HG03575 (cell line): ENCODE measurements around the gene CRHR2.

Experiments
- ATAC-seq: cut with Tn5 transposase; IDR thresholded peaks from one replicate; pipeline ENCODE4 v1.9.1; 2021; ENCODE audit not compliant: unreplicated experiment, insufficient number of reproducible peaks, low FRiP score; ENCODE audit errors: extremely low read depth

Gene CRHR2

DNA sequence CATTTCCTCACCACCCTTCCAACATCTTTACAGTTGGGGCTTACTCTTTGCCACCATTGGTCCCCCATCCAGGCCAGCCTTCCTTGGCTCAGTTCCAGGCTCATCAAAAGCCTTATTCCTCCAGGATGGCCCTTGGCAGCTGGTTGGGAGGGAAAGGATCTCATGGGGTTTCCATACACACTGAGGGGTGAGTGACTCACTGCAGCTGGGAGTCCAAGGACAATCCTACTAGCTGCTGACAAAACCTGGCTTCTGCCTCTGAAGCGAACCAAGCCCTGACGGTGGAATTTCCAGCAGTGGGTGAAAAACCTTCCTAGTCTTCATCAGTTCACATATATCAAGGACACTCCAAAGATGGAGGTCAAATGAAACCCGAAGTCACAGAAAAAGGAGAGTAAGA is 22.9 kb downstream of the CRHR2 start:
- no peak for ATAC-seq

DNA sequence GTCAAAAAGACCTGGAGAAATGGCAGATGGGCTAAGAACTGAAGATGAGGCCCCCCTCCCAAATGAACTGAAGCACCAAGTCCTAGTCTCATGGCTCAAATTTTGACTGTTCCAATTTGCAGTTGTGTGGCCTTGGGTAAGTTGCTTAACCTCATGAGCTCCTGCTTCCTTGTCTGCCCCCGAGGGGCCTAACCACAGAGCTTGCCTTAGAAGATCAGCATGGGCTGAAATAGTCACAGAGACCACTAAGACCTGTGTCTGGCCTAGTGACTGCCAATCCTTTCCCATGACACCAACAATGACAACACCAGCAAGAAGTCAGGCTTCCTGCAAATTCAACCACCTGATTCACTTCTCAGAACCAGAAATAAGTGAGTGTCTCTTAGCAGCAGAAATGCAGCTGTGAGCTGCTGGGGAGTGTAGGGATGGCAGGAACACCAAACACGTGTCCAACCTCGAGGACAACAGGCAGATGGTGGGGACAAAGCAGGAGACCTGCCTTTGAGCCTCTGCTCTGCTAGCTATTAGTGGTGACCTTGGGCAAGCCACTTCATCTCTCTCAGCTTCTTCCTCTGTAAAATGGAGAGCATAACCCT is 23.7 kb downstream of the CRHR2 start:
- no peak for ATAC-seq

DNA sequence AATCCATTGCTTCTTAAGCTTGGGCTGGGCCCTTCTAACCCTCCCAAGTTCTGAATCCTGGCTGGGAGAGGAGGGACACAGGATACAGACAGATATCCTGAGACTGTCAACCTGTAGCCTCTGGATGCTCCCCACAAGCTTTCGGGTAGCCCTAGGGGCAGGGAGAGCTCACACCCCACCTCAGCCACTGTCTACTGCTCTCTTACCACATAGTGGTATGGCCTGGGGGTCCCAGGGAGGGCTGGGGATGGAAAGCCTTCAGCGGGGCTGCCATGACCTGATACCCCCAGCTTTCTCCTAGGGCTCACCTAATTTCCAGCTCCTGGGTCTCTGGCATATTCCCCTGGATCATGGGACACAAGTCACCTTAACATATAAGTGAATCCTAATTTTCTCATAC is 25.1 kb downstream of the CRHR2 start:
- no peak for ATAC-seq

DNA sequence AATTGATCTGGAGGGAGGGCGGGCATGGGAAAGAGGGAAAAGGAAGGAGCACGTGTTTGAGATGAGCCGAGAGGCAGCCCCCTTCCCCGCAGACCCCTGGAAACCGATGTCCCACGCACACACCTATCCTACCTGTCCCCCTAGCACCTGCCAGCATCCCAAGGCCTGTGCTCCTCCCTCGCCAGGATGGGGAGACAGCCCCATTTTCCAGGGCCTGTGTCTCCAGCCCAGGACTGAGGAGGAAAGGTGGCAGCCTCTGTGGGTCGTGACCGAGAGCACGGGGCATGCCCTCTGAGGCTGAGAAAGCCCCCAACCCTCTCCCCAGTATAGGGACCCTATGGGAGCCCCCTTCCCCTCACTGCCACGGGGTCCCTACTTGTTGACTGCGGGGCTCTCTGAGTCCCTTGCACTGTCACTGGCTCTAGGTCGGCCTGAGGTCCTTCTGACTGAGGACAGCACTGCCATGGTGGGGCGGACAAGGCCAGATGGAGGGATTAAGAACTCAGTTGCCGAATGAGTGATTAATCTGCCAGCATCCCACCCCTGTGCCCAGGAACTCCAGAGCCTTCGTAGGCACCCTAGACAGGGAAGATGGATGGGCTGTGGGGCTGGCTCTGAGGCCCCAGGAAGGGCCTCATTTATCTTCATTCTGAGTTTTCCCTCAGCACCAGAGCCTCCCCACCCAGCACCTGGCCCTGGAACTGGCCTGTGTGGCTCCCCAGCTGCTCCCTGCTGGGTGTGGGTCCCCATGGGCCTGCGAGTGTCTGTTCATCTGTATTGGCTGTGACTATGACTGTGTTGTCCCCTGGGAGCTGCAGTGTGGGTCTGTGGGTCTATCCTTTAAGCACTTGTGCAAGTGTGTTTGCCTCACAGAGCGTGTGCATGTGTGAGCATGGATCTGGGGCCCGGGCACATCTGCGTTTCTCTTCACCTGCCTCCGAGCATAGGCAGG is 26.0 kb downstream of the CRHR2 start:
- no peak for ATAC-seq

DNA sequence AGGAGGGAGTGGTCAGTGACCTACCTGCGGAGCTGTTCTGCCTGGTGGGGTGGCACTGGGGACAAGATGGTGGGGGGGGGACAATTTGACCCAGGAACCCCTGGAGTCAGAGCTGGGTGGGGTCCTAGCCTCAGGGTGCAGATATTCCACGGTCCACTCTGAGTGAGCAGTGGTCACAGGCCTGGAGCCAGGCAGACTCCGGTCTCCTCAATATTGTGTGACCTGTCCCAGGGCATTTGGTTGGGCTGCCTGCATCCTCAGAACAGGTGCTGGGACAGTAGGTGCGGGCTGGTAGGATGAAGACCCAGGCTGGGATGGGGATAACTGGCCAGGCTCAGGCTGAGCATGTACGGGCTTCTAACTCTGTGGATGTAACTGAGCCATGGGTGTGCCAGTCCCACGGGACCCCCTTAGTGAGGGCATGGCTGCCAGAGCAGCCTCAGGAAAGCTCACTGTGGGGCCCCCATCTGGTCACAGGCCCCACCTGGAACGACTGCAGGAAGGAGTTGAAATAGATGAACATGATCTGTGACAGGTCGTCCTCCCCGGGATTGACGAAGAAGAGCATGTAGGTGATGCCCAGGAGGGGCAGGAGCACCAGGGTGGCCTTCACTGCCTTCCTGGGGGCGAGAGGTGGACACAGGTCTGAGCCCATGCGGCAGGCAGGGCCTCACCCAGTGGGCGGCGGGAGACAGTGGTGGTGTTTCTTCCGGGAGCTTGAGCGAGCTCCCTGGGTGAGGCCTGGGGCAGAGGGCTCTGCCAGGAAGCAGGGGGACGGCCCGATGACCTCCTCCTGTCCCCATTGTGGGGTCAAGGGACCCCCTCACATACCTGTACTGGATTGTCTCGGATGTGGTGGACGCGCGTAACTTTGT is 26.9 kb downstream of the CRHR2 start:
- ATAC-seq = no peak

DNA sequence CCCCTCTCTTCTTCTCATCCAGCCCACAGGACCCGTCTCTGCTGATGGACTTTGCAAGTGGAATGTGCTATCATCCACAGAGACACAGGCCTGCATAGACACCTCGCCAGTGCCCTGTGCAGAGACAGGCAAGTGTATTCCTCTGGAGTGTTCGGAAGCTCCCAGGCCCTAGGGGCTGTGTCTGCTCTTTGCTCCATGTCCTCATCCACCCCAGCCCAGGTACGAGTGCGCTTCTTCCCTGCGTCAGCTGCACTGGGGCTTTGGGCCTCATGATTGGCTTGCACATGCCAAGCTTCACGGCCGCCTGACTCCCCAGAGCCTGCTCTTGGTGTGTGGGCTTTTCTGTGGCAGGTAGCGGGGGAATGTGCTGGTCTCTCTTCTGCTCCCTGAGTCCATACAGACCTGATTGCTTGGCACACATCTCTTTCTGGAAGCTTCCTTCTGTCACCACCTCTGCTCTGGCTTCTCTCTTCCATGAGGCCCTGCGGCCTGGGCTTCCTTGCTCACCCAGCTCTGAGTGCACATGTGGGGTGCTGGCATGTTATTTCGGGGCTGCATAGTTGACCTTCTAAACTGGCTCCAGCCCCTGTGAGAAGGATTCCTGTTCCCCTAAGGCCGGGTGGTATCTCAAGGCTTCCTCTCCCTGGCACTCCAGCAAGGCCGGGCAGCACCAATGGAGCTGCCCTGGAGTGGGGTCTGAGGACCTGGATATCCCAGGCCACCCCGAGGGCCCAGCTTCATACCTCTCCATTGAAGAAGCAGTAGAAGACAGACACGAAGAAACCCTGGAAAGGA is 27.8 kb downstream of the CRHR2 start:
- ATAC-seq = no peak

DNA sequence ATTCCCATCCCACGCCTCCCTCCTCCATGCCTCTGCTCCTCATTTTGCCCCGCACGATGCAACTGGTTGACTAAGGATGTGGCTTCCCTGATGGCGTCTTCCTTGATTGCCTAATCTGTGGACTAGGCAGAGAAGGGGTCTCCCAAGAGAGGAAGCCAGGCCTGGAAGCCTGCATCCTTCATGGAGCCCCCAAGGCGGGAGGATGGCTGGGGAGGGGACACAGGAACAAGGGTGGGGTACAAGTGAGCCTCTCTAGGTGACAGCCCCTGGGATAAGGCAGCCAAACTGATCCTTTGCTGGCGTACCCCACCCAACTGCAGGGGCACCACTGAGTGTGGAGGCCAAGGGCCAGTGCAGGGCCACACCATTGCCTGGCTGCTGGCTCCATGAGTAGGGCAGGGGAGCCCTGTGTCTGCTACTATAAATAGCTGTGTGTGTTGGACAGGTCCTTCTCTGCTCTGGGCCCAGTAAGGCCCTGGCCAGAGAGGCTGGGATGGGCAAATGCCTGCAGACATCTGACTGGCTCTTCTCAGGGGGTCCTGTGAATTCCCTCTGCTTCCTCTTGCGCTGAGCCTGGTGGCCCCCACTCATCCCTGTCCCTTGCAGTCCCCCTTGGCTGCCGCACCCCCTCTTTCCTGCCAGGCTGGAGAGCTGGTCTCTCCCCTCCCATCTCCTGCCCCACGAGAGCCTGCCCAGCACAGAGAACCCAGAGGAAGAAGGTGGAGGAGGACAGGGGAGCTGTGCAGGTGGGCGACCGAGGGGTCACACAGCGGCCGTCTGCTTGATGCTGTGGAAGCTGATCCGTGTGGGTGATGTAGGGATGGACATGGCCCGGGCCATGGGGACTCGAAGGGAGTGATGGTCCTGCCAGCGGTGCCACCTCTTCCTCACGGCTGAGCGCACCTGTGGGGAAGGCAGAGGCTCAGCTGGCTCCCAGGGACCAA is 29.3 kb downstream of the CRHR2 start:
- ATAC-seq = no peak

DNA sequence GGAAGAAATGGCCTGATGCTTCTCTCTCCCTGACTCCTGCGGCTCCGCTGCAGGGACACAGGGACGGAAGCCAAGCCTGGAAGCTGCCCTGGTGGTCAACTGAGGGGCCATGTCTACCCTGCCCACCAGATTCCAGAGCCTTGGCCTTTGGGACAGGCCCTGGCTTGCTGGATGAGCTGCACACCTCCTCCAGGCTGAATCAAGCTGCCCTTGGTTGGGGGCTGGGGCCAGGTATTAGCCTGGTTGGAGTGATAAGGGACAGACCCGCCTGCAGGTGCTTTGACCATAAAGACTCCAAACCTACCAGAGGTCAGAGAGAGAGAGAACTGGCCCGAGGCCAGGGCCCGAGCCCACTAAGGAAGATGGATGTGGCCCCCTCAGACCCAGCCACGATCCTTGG is 30.1 kb downstream of the CRHR2 start:
- no peak for ATAC-seq

DNA sequence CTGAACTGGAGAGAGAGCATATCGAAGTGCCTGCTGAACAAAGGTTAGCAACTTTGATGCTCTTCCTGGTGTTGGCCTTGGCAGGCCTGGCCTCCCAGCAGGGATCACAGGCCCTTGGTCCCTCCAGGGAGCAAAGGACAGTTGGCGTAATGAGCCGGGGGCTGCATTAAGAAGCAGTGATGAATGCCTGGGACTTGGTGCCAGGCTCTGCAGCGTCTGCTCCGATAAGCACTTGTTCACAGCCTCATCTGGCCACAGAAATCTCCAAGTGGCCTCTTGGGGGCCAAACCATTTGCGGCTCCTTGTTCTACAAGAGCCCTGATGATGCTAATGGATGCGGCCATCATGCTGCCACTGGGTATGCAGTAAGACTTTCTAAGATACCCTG is 31.8 kb downstream of the CRHR2 start:
- ATAC-seq = no peak

DNA sequence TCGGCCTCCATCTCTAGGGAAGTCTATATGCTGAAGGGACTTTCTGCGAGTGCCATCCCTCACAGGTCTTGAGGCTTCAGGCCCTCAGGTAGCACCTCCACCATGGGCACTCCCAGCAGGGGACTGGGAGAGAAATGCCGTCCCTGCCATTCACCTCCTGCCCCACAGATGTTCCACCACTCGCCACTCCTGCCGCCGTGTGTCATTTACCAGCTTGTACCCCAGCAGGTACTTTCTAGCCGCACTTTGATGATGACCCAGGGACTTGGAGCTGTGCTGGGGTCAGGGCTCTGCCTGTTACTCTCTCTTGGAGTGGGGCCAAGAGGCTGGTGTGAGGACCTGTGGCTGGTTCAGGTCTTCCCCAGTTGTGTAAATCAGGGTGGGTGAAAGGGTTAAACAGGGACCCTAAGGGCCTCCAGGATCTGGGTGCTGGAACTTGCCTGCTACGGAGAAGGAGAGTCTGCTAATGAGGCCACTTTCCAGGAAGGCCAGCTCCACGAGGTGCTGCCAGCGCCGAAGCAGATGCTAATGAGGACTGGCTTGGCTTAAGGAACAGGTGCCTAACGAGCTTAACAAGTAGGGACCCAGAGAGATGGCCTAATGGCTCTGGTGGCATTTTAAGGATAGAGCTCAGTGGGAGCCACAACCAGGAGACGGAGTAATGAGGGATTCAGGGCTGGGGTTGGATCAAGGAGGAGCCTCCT is 32.4 kb downstream of the CRHR2 start:
- no peak for ATAC-seq

DNA sequence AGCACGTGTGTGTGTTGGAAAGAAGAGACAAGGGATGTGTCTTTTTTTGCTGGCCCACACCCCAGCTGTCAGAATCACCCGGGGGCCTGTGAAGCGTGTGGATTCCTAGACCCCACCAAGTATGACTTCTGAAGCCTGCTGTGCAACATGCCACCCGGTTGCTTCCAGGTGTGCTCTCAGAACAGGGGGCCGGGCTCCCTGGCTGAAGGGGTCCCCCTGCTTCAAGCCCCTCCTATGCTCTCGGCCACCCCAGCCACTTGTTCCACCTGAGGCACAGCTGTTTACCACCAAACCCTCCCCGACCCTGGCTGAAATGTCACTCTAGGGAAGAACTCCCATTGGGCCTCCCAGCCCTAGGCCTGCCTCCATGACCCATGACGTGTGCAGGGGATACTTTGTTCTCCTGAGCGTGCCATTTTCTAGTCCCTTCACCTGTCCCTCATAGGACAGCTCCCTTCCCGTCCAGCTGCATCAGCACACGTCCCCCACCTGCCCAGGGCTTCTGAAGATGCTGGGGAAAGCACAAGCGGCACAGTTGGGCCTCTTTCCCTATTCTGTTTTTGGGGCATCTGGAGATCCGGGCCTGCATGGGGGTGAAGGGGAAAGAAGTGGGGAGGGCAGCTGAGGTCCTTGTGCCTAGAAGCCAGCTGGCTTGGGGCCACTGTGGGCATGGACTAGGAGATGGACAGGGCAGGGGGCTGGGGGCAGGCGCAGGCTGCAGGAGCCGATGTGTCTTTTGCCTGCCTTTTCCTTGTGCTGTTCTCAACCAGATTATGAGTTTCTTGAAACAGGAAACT is 33.3 kb downstream of the CRHR2 start:
- no peak for ATAC-seq

DNA sequence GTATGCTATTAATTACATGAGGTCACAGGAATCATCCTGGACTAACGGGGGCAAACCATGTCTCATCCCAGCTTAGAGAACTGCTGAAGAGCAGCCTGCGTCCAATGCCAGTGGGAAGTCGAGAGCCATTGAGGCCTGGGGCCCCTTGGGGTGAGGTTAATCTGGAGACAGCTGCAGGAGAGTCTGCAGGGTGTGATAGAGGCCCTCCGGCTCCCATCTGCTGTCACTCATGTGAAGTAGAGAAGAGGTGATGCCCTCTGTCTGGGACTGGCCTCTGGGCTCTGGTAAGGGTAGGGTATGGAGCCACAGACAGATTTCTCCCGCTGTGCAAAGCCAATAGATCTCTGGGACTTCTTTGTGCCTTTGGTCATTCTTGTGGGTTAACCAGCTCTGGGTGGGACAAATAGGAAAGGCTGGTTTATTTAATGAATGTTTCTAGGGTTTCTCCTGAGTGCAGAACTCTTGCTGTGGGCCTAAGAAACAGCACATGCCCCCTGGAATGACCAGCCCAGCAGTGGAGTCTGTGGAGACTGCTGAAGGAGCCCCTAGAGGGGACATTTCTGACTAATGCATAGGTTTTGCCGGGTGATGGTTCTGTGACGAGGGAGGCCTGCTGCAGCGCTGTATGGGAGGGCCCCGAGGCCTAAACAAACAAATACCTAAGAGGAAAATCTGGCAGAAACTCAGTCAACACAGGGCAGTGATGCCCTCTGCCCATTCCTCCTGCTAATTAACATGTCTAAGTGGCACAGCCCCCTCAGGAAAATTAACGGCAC is 34.5 kb downstream of the CRHR2 start:
- ATAC-seq = no peak

DNA sequence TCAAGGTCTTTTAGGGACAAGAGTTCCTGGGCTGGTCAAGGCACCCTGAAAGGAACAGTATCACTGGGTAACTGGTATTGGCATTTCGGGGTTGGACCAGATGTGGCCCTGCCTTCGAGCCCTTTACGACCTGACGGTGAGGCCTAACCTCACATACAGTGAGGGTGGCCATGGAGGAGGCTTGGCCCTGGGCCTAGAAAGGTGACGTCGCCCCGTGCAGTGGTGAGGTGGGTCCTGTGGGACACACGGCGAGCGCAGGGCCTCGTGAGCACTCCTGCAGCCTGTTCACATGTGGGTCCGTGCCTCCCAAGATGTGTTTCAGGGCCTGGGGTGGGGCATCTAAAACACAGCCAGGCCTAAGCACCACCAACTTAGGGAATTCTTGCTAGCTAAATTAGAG is 36.1 kb downstream of the CRHR2 start:
- ATAC-seq = no peak

DNA sequence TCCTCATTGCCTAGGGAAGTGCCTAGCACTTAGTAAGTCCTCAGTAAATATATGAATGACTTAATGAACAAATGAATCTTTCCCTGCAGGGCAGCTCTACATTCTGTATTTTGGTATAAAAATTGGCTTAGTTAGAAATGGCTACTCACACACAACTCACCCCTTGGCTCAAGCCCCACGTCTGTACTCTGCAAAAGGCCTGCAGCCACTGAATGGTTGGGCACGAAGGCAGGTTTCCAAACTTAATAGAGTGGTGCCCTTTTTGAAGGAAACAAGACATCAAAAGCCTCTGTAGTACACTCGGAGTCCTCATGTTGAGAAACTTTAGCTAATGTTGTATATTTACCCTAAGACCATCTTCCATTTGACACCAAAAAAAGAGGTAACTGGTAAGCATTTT is 36.6 kb downstream of the CRHR2 start:
- no peak for ATAC-seq

DNA sequence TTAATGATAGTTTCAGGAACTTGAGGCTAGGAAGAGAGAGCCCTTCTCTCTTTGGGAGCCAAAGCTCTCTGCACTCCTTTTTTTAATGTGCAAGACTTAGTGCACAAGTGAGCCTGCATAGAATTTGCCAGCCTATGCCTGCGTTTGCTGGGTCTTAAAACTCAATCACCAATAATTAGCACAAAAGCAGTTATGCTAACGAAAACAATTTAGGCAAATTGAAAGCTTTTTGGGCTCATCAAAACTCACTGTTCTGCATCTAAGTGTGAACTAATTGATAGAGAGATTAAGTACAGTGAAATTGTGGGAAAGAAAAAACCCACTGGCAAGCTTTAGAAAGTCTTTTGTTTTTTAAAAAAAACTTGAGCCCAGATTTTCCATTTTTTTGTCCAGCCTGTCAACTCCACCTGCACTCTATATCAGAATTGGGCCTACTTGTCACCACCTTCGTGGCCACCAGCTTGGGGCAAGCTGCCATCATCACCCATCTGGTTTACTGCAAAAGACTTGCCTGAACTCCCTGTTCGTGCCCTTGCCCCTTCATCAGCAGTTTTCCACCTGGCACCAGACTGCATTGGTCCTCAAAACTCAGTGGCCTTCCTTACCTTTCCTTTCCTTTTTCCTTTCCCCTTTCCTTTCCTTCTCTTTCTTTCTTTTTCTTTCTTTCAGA is 37.8 kb downstream of the CRHR2 start:
- ATAC-seq = no peak
